Esophagus squamous epithelium (tissue), 4 donors: ENCODE data around the gene VWDE.

ENCODE experiments used
- CTCF ChIP-seq, 6 experiments: fragments of 450-650 bp in 4 of 6; fragments of 200-600 bp in 2 of 6; sonication (generic) in 2 of 6; IDR thresholded peaks; one replicate each; pipeline ENCODE4 v1.5.1; 2016 to 2019; ENCODE audit warnings: antibody characterized with exemption in 6 of 6, mild to moderate bottlenecking in 4 of 6, moderate library complexity in 4 of 6
- POLR2A ChIP-seq, 4 donors: fragments of 450-650 bp; IDR thresholded peaks; one replicate each; pipeline ENCODE4 v1.6.1; 2017; ENCODE audit warnings: antibody characterized with exemption in 4 of 4, mild to moderate bottlenecking in 4 of 4, moderate library complexity in 3 of 4

- TF ChIP-seq CTCF (IDR thresholded peaks at IDR 0.05), result no peak
- TF ChIP-seq POLR2A (IDR thresholded peaks at IDR 0.05), result no peak
Observed at GRCh38 chr7:12337095-12337494, 66.6 kb downstream of the VWDE start.
